GM12891 (cell line): ENCODE results near the gene REC114.

Source experiments
- PAX5 ChIP-seq: IDR thresholded peaks from 2 replicates; pipeline ENCODE4 v1.6.1; 2011; ENCODE audit warnings: low read length, moderate library complexity, mild to moderate bottlenecking; ENCODE audit not compliant: insufficient read depth, severe bottlenecking
- POLR2A ChIP-seq: IDR thresholded peaks from 2 replicates; pipeline ENCODE4 v1.6.1; 2011; ENCODE audit warnings: low read depth, low read length, control low read depth

- TF ChIP-seq POLR2A (no peak), PAX5 (no peak)
These were observed 17.5 kb upstream of the REC114 start for GRCh38 chr15:73425510-73425909.
